Trophoblast cell (in vitro differentiated cells and primary cell): ENCODE measurements around the gene DIP2B.

ENCODE experiments used
- DNase-seq, 2 donors: peaks; one replicate each; pipeline ENCODE4 v3.0.0-alpha.2; 2016
- H2AFZ ChIP-seq: 2 replicates; pipeline ENCODE4 v1.6.1; 2013; ENCODE audit warnings: low read length, moderate library complexity, mild to moderate bottlenecking; ENCODE audit not compliant: insufficient read depth, poor library complexity
- H2AK5ac ChIP-seq: 2 replicates; pipeline ENCODE4 v1.6.1; 2013; ENCODE audit warnings: mild to moderate bottlenecking, low read length
- H2BK120ac ChIP-seq: 2 replicates; pipeline ENCODE4 v1.6.1; 2013; ENCODE audit warnings: low read length, mild to moderate bottlenecking, moderate library complexity; ENCODE audit not compliant: insufficient read depth, poor library complexity
- H2BK12ac ChIP-seq: 2 replicates; pipeline ENCODE4 v1.6.1; 2013; ENCODE audit warnings: mild to moderate bottlenecking, low read length, moderate library complexity
- H2BK5ac ChIP-seq: 2 replicates; pipeline ENCODE4 v1.6.1; 2013; ENCODE audit warnings: low read length, low read depth, moderate library complexity, mild to moderate bottlenecking; ENCODE audit not compliant: poor library complexity
- H3K14ac ChIP-seq: 2 replicates; pipeline ENCODE4 v1.6.1; 2013; ENCODE audit warnings: mild to moderate bottlenecking, low read length
- H3K18ac ChIP-seq: 2 replicates; pipeline ENCODE4 v1.6.1; 2013; ENCODE audit warnings: mild to moderate bottlenecking, low read length
- H3K23ac ChIP-seq: 2 replicates; pipeline ENCODE4 v1.6.1; 2013; ENCODE audit warnings: low read length
- H3K27ac ChIP-seq: 2 replicates; pipeline ENCODE4 v1.5.1; 2013; ENCODE audit warnings: low read depth, mild to moderate bottlenecking, inconsistent platforms, low read length, moderate library complexity
- H3K27me3 ChIP-seq: 2 replicates; pipeline ENCODE4 v1.6.1; 2013; ENCODE audit warnings: inconsistent platforms, mild to moderate bottlenecking, low read length, moderate library complexity; ENCODE audit not compliant: insufficient read depth
- H3K36me3 ChIP-seq, 2 experiments: 1 replicate in 1 of 2; 2 replicates in 1 of 2; pipeline ENCODE4 v1.6.1; 2013; ENCODE audit warnings: low read length in 2 of 2, mild to moderate bottlenecking in 2 of 2, moderate library complexity in 1 of 2; ENCODE audit not compliant: insufficient read depth in 2 of 2, control insufficient read depth in 1 of 2
- H3K4ac ChIP-seq: 2 replicates; pipeline ENCODE4 v1.6.1; 2013; ENCODE audit warnings: low read depth, mild to moderate bottlenecking, low read length, moderate library complexity
- H3K4me1 ChIP-seq, 2 experiments: 1 replicate in 1 of 2; 2 replicates in 1 of 2; pipeline ENCODE4 v1.6.1; 2013; ENCODE audit warnings: low read length in 2 of 2, mild to moderate bottlenecking in 2 of 2, moderate library complexity in 1 of 2; ENCODE audit not compliant: insufficient read depth in 2 of 2, control insufficient read depth in 1 of 2
- H3K4me2 ChIP-seq: 2 replicates; pipeline ENCODE4 v1.6.1; 2013; ENCODE audit warnings: inconsistent platforms, mild to moderate bottlenecking, low read length, moderate library complexity
- H3K4me3 ChIP-seq: 2 replicates; pipeline ENCODE4 v1.5.1; 2013; ENCODE audit warnings: mild to moderate bottlenecking, low read depth, low read length, inconsistent platforms
- H3K79me1 ChIP-seq: one replicate; pipeline ENCODE4 v1.6.1; 2013; ENCODE audit warnings: low read length
- H3K79me2 ChIP-seq: 2 replicates; pipeline ENCODE4 v1.6.1; 2013; ENCODE audit warnings: low read length, mild to moderate bottlenecking; ENCODE audit not compliant: control insufficient read depth, insufficient read depth, poor library complexity
- H3K9ac ChIP-seq: 2 replicates; pipeline ENCODE4 v1.6.1; 2013; ENCODE audit warnings: mild to moderate bottlenecking, low read length
- H3K9me3 ChIP-seq: 2 replicates; pipeline ENCODE4 v1.6.1; 2013; ENCODE audit warnings: low read depth, mild to moderate bottlenecking, control low read depth, inconsistent platforms, low read length; ENCODE audit not compliant: insufficient read depth
- H4K12ac ChIP-seq: 2 replicates; pipeline ENCODE4 v1.6.1; 2013; ENCODE audit warnings: low read depth, mild to moderate bottlenecking, low read length, moderate library complexity
- H4K8ac ChIP-seq: 2 replicates; pipeline ENCODE4 v1.6.1; 2013; ENCODE audit warnings: low read depth, mild to moderate bottlenecking, low read length, moderate library complexity
- H4K91ac ChIP-seq: one replicate; pipeline ENCODE4 v1.6.1; 2013; ENCODE audit warnings: low read depth, mild to moderate bottlenecking, low read length, moderate library complexity
- WGBS: extraction: QIAGEN DNeasy Blood & Tissue Kit; methylation state at CpG from one replicate; pipeline ENCODE4 v1.1.7; 2013; ENCODE audit warnings: missing lambda C conversion rate; ENCODE audit not compliant: insufficient read length, insufficient coverage; ENCODE audit errors: extremely low coverage; 5-methylcytosine and 5-hydroxymethylcytosine counted together

The DIP2B gene

DNA sequence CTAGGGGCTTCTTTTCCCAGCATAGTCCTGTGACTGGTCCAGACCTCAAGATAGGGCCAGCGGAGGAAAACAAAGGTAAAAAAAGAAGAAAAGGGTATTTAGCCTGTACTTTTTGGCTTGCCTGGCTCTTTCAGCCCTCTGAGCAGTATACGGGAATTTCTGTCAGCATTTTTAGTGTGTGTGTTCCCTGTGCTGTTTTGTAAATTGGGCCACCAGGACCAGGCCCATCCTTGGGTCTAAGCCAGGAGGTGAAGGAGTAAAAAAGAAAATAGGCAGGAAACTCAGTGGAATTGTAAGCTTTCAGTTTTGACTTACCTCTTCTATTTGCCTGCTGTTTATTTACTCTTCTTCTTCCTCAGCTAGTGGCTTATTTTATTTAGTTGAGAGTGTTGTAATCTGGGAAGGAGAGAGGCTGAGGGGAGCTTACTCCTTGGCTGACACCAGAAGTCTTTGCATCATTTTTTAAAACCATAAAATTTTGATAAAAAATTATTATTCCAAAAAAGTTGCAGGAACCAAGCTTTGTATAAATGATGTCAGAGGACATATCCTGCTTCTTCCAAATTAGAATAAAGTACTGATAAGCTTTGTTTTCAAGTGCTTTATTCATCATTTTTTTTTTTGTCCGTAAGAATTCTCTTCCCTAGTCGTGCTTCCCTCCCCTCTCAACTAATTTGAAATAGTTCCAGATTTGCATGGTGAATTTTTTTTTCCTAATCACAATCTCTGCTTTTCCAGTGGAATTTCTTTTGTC lies 63.7 kb downstream of the DIP2B start:
- WGBS = no CpG with 5 or more reads among the region's 4 CpGs
- Histone ChIP-seq H3K4ac (no peak overlapping the region), H3K79me2 (peaks cover 11% of the 10 kb centered on the region), H3K4me3 (no peak overlapping the region), H2BK12ac (no peak overlapping the region), H3K14ac (no peak overlapping the region), H4K8ac (no peak overlapping the region), H3K79me1 (peaks cover 14% of the 10 kb centered on the region), H3K23ac (no peak overlapping the region), H2BK5ac (peak overlapping the region; percentile 4), H2AK5ac (no peak overlapping the region), H3K9ac (no peak overlapping the region), H4K91ac (no peak overlapping the region), H3K27ac (peak overlapping the region; percentile 27), H3K18ac (no peak overlapping the region), H3K36me3 (no peaks in the 10 kb centered on the region), H4K12ac (no peak overlapping the region), H3K9me3 (no peaks in the 10 kb centered on the region), H3K4me2 (no peak overlapping the region), H3K27me3 (no peaks in the 10 kb centered on the region), H2AFZ (no peak overlapping the region), H3K4me1 (peaks cover 6 to 14% of the 10 kb centered on the region in 2 experiments), H2BK120ac (no peak overlapping the region)
- no peak for DNase-seq

DNA sequence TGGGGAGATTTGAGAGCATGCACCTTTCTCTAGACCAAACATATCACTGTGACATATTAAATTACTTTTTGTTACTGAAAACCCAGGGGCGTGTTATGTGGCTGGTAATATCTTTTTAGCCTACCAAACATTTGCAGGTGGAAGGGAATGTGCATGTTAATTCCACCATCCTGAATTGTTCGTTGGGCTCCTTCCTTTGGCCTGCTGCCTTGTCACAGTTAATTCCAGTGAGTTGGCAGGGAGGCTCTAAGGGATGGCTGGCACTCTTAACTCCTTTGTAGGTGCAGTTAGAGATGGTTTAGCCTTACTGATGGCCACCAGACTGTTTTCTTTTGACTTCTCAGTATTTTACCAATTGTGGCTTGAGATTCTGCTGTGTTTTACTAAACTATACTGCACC lies 64.5 kb downstream of the DIP2B start:
- no peak overlapping the region for H3K27ac ChIP-seq
- peaks cover 7 to 16% of the 10 kb centered on the region in 2 experiments for H3K4me1 ChIP-seq
- H3K36me3 ChIP-seq = no peaks in the 10 kb centered on the region
- no peaks in the 10 kb centered on the region for H3K27me3 ChIP-seq
- peaks cover 12% of the 10 kb centered on the region for H3K79me2 ChIP-seq
- no peak overlapping the region for H4K91ac ChIP-seq
- DNase-seq = no peak
- H3K4me3 ChIP-seq = no peak overlapping the region
- no CpG with 5 or more reads among the region's 2 CpGs for WGBS
- no peak overlapping the region for H3K18ac ChIP-seq
- H3K14ac ChIP-seq = no peak overlapping the region
- peak overlapping the region; percentile 3 for H3K4ac ChIP-seq
- no peak overlapping the region for H2BK120ac ChIP-seq
- no peak overlapping the region for H2BK12ac ChIP-seq
- H3K79me1 ChIP-seq = peaks cover 15% of the 10 kb centered on the region
- H4K12ac ChIP-seq = no peak overlapping the region
- no peaks in the 10 kb centered on the region for H3K9me3 ChIP-seq
- no peak overlapping the region for H2BK5ac ChIP-seq
- H3K23ac ChIP-seq = no peak overlapping the region
- H3K4me2 ChIP-seq = no peak overlapping the region
- H2AFZ ChIP-seq = no peak overlapping the region
- no peak overlapping the region for H4K8ac ChIP-seq
- H3K9ac ChIP-seq = no peak overlapping the region
- no peak overlapping the region for H2AK5ac ChIP-seq

DNA sequence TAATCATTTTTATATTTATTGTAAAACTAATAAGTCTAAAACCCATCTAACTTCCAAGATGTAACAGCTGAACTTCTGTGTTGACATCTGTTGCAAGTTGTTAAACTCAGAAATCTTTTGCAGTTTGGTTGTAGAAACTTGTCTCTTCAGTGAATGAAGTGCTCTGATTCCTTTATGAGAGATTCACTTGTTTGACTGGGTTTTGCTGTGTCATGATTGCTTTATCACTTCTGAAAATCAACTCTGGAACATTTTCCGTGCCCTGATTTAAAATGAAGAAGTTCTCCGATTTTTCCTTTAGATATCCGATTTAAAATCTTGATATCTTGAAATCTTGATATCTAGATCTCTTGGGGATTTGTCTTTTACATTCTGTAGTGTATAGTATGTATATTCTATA lies 65.1 kb downstream of the DIP2B start:
- H4K12ac ChIP-seq = no peak overlapping the region
- H4K91ac ChIP-seq = no peak overlapping the region
- no CpG with 5 or more reads among the region's 3 CpGs for WGBS
- no peak overlapping the region for H3K4me2 ChIP-seq
- no peak overlapping the region for H3K23ac ChIP-seq
- no peak overlapping the region for H2BK120ac ChIP-seq
- H3K4ac ChIP-seq = no peak overlapping the region
- H3K14ac ChIP-seq = no peak overlapping the region
- H2AFZ ChIP-seq = no peak overlapping the region
- H3K27me3 ChIP-seq = no peaks in the 10 kb centered on the region
- no peaks in the 10 kb centered on the region for H3K36me3 ChIP-seq
- no peak overlapping the region for H3K27ac ChIP-seq
- peak in 1 of 2 donors; percentile 51 for DNase-seq
- H2BK12ac ChIP-seq = no peak overlapping the region
- H3K4me3 ChIP-seq = no peak overlapping the region
- H4K8ac ChIP-seq = no peak overlapping the region
- H3K9ac ChIP-seq = no peak overlapping the region
- no peaks in the 10 kb centered on the region for H3K9me3 ChIP-seq
- no peak overlapping the region for H2AK5ac ChIP-seq
- peaks cover 11 to 20% of the 10 kb centered on the region in 2 experiments for H3K4me1 ChIP-seq
- no peak overlapping the region for H3K18ac ChIP-seq
- H3K79me1 ChIP-seq = peaks cover 19% of the 10 kb centered on the region
- H2BK5ac ChIP-seq = no peak overlapping the region
- peaks cover 14% of the 10 kb centered on the region for H3K79me2 ChIP-seq

DNA sequence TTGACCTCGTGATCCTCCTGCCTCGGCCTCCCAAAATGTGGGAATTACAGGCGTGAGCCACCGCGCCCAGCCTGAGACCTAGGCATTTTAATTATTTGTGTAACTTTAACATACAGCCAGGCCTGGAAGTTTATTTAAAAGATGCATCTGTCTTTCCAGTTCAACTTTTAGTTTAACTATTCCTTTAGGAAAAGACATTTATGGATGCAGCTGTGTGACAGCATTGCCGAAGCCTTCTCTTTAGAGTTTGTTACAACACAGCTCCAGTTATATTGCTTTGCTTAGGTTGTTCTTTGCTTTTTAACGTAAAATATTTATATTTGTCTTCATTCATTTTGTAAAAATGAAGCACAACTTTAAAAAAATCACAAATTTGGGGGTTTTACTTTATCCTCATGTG lies 67.0 kb downstream of the DIP2B start:
- H3K4me1 ChIP-seq = peaks cover 19 to 30% of the 10 kb centered on the region in 2 experiments
- H3K27me3 ChIP-seq = no peaks in the 10 kb centered on the region
- H3K9me3 ChIP-seq = no peaks in the 10 kb centered on the region
- no peak overlapping the region for H3K4me2 ChIP-seq
- peak overlapping the region; percentile 66 for H2BK120ac ChIP-seq
- H2BK12ac ChIP-seq = peak overlapping the region; percentile 80
- no peak overlapping the region for H3K23ac ChIP-seq
- no peak overlapping the region for H3K4ac ChIP-seq
- H3K79me2 ChIP-seq = peaks cover 20% of the 10 kb centered on the region
- H3K14ac ChIP-seq = no peak overlapping the region
- H2BK5ac ChIP-seq = peak overlapping the region; percentile 39
- no peak overlapping the region for H3K9ac ChIP-seq
- H4K91ac ChIP-seq = peak overlapping the region; percentile 18
- H4K8ac ChIP-seq = peak overlapping the region; percentile 54
- H2AFZ ChIP-seq = no peak overlapping the region
- H3K18ac ChIP-seq = no peak overlapping the region
- no CpG with 5 or more reads among the region's 7 CpGs for WGBS
- peaks cover 27% of the 10 kb centered on the region for H3K79me1 ChIP-seq
- no peak overlapping the region for H2AK5ac ChIP-seq
- H3K27ac ChIP-seq = peak overlapping the region; percentile 56
- no peak overlapping the region for H4K12ac ChIP-seq
- H3K4me3 ChIP-seq = no peak overlapping the region
- H3K36me3 ChIP-seq = no peaks in the 10 kb centered on the region
- no peak for DNase-seq
